Tibial artery (tissue), 4 donors: Measurements from ENCODE around the gene TIGD1.

ENCODE experiments used
- DNase-seq, 2 donors: peaks; one replicate each; pipeline ENCODE4 v3.0.0-alpha.2; 2019
- H3K27ac ChIP-seq, 2 donors: fragments of 200-600 bp; sonication (generic) in 1 of 2; 1 replicate in 1 of 2; 2 replicates in 1 of 2; pipeline ENCODE4 v1.5.1; 2018 to 2019; ENCODE audit warnings: mild to moderate bottlenecking in 1 of 2
- H3K27me3 ChIP-seq, 2 donors: fragments of 200-600 bp; sonication (generic) in 1 of 2; one replicate each; pipeline versions ENCODE4 v1.5.1 to v1.6.0; 2016 to 2019
- H3K36me3 ChIP-seq, 3 donors: fragments of 200-600 bp; sonication (generic) in 2 of 3; one replicate each; pipeline ENCODE4 v1.5.1; 2016 to 2019; ENCODE audit warnings: mild to moderate bottlenecking in 2 of 3
- H3K4me1 ChIP-seq, 4 donors: fragments of 200-600 bp; sonication (generic) in 2 of 4; 1 replicate in 3 of 4; 2 replicates in 1 of 4; pipeline ENCODE4 v1.5.1; 2016 to 2019
- H3K4me3 ChIP-seq, 2 donors: fragments of 200-600 bp; sonication (generic) in 1 of 2; 1 replicate in 1 of 2; 2 replicates in 1 of 2; pipeline ENCODE4 v1.5.1; 2018 to 2019; ENCODE audit warnings: mild to moderate bottlenecking in 2 of 2
- H3K9me3 ChIP-seq, 3 donors: fragments of 200-600 bp; sonication (generic) in 1 of 3; one replicate each; pipeline ENCODE4 v1.5.1; 2016 to 2019
- intact Hi-C: fragments of 100-400 bp; cut with DNase I; formaldehyde crosslinking; loops from one replicate; pipeline ENCODE4 v1.15.0; 2023; ENCODE audit warnings: low total_unique reads
- TF ChIP-seq, protein P1 (sequence below), 2 experiments: fragments of 200-600 bp in 1 of 2; fragments of 450-650 bp in 1 of 2; IDR thresholded peaks; one replicate each; pipeline ENCODE4 v1.5.1; 2017 to 2019; ENCODE audit warnings: antibody characterized with exemption in 2 of 2, mild to moderate bottlenecking in 1 of 2, moderate library complexity in 1 of 2

The TIGD1 gene

DNA sequence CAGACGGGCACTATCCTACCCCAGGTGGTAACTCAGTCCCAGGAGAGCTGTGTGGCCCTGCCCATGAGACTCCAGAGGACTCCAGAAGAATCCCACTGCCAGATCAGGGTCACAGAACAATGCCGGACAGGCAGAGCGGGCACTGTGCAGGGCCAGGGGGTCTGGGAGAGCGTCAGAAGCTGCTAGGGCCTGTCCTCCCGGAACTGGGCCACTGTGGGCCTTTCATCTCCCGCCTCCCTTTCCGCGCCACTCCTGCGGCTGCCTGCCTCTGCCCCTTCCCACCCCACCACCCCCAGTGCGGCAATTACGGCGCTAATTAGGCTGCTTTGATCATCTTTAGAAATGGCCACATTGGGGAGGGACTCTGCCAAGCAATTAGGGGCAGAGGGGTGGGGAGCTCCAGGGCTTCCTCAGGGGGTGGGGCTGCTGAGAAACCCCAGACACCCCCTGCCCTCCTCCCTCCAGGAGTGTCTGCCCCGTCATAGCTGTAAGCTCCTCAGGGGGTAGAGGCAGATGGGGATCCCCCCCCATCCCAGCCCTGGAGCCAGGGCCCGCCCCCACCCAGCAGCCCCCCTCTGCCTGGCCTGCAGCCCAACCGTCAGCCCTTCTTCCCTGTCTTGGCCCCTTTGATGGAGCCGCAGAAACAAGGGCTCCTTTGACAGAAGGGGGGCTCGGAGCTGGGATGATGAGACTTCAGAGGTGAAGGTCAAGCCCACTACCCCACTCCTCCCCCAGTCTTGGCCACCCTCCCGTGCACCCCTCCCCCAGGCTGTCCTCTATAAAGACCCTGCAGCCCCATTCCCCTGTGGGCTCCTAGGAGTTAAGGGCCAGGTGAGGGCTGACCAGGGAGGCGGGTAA lies 30.5 kb downstream of the TIGD1 start, which contains the start of gene PRSS56:
PRSS56 (plus strand) TSS at position 808 of the 858 bp plus-strand sequence. CDS start 211 bp downstream, outside the sequence.
- H3K36me3 ChIP-seq, result no peaks in the 10 kb centered on the region
- peaks cover 4 to 73% of the 10 kb centered on the region in 2 donors for H3K27me3 ChIP-seq
- no peak for DNase-seq
- no peaks in the 10 kb centered on the region for H3K9me3 ChIP-seq
- no peak within 1 kb of the TSS for H3K4me3 ChIP-seq
- TF ChIP-seq, protein P1, sequence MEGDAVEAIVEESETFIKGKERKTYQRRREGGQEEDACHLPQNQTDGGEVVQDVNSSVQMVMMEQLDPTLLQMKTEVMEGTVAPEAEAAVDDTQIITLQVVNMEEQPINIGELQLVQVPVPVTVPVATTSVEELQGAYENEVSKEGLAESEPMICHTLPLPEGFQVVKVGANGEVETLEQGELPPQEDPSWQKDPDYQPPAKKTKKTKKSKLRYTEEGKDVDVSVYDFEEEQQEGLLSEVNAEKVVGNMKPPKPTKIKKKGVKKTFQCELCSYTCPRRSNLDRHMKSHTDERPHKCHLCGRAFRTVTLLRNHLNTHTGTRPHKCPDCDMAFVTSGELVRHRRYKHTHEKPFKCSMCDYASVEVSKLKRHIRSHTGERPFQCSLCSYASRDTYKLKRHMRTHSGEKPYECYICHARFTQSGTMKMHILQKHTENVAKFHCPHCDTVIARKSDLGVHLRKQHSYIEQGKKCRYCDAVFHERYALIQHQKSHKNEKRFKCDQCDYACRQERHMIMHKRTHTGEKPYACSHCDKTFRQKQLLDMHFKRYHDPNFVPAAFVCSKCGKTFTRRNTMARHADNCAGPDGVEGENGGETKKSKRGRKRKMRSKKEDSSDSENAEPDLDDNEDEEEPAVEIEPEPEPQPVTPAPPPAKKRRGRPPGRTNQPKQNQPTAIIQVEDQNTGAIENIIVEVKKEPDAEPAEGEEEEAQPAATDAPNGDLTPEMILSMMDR (IDR thresholded peaks at IDR 0.05), result no peak
- H3K27ac ChIP-seq, result no peak within 1 kb of the TSS
- peaks cover 0 to 29% (median 24%) of the 10 kb centered on the region in 4 donors for H3K4me1 ChIP-seq
- intact Hi-C loops, result no loop called here

DNA sequence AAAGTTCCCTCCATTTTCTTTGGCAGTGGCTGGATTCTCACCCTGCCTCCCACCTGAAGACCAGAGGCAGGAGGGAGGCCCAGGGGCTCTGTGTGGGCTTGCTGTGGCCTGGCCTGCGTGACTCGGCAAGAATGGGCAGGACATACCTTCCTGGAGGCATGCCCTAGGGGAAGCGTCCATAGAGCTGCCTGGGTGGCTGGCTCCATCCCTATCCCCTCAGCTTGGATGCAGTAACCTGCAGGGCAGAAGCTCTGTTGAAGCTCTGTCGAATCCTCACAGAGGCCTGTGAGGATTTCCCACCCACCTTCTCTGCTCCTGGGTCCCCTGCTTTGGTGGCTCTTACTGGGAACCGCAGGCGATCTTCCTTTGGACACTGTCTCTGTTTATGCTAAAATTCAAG lies 31.5 kb downstream of the TIGD1 start:
- H3K36me3 ChIP-seq, result no peaks in the 10 kb centered on the region
- H3K27ac ChIP-seq, result no peak overlapping the region
- DNase-seq, result no peak
- peaks cover 0 to 24% (median 18%) of the 10 kb centered on the region in 4 donors for H3K4me1 ChIP-seq
- H3K9me3 ChIP-seq, result no peaks in the 10 kb centered on the region
- TF ChIP-seq, protein P1 (IDR thresholded peaks at IDR 0.05), result no peak
- intact Hi-C loops, result no loop called here
- no peak overlapping the region for H3K4me3 ChIP-seq
- H3K27me3 ChIP-seq, result peaks cover 4 to 63% of the 10 kb centered on the region in 2 donors

DNA sequence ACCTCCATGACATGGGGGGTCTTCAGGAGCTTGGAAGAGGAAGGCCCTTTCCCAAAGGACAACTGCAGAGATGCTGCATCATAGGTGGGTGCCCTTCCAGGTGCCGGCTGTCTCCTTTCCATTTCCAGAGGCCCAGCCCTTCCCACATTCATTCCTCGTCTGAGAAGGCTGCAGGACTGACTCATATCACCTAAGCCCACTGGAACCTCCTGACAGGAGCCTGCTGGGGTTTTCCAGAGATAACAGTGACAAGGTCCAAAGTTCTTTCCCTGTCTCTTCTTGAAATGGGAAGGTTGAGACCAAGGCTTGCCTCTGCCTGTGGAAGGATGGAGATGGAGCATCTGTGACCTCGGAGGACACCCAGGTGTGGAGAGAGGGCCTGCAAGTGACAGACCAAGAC lies 33.8 kb downstream of the TIGD1 start:
- Histone ChIP-seq H3K27ac (no peak overlapping the region), H3K9me3 (no peaks in the 10 kb centered on the region), H3K4me3 (no peak overlapping the region), H3K27me3 (peaks cover 0 to 59% of the 10 kb centered on the region in 2 donors), H3K4me1 (peaks cover 0 to under 1% (median under 1%) of the 10 kb centered on the region in 4 donors), H3K36me3 (no peaks in the 10 kb centered on the region)
- TF ChIP-seq, protein P1 (IDR thresholded peaks at IDR 0.05), result no peak
- intact Hi-C loops, result no loop called here
- no peak for DNase-seq

DNA sequence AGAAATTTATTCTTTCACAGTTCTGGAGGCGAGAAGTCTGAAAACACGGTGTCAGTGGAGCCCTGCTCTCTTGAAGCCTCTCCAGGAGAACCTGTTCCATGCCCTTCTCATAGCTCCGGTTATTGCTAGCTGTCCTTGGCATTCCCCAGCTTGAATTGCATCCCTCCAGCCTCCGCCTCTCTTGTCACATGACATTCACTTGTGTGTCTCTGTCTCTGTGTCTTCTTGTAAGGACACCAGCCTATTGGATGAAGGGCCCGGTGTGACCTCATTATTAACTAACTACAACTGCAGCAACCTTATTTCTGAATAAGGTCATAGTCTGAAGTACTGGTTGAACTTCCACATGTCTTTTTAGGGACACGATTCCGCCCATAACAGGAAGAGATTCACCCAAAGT lies 34.7 kb downstream of the TIGD1 start:
- no peaks in the 10 kb centered on the region for H3K36me3 ChIP-seq
- H3K4me1 ChIP-seq, result no peaks in the 10 kb centered on the region
- H3K4me3 ChIP-seq, result no peak overlapping the region
- TF ChIP-seq, protein P1 (IDR thresholded peaks at IDR 0.05), result no peak
- intact Hi-C loops, result no loop called here
- H3K27ac ChIP-seq, result no peak overlapping the region
- peaks cover 0 to 56% of the 10 kb centered on the region in 2 donors for H3K27me3 ChIP-seq
- no peak for DNase-seq
- H3K9me3 ChIP-seq, result no peaks in the 10 kb centered on the region

DNA sequence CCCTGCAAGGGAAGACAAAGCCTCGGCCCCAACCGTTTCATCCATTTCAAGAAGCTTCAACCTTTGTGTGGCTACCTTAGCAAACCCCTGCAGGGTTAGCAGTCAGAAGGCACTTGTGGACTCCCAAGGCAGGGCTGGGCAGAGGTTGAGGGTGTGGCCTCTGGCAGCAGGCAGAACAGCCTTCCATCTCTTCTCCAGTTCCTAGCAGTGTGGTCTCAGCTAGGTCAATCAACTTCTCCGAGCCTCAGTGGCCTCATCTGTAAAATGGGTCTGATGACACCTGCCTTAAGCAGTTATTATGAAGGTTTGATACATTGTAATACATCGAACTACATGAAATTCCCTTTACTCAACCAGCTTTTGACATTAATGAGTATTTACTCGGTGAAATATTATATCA lies 37.0 kb downstream of the TIGD1 start:
- Histone ChIP-seq H3K9me3 (no peaks in the 10 kb centered on the region), H3K4me1 (no peaks in the 10 kb centered on the region), H3K27me3 (peaks cover 0 to 37% of the 10 kb centered on the region in 2 donors), H3K27ac (no peak overlapping the region), H3K36me3 (no peaks in the 10 kb centered on the region), H3K4me3 (no peak overlapping the region)
- TF ChIP-seq, protein P1 (IDR thresholded peaks at IDR 0.05), result no peak
- no peak for DNase-seq
- intact Hi-C loops, result no loop called here
